GM19099 (cell line): ENCODE measurements around the gene ENTR1.

Source experiments
- POLR2A ChIP-seq: IDR thresholded peaks from 3 replicates; pipeline ENCODE4 v1.6.1; 2011; ENCODE audit warnings: low read depth; ENCODE audit not compliant: insufficient read length; ENCODE audit errors: extremely low read depth

Gene ENTR1

DNA sequence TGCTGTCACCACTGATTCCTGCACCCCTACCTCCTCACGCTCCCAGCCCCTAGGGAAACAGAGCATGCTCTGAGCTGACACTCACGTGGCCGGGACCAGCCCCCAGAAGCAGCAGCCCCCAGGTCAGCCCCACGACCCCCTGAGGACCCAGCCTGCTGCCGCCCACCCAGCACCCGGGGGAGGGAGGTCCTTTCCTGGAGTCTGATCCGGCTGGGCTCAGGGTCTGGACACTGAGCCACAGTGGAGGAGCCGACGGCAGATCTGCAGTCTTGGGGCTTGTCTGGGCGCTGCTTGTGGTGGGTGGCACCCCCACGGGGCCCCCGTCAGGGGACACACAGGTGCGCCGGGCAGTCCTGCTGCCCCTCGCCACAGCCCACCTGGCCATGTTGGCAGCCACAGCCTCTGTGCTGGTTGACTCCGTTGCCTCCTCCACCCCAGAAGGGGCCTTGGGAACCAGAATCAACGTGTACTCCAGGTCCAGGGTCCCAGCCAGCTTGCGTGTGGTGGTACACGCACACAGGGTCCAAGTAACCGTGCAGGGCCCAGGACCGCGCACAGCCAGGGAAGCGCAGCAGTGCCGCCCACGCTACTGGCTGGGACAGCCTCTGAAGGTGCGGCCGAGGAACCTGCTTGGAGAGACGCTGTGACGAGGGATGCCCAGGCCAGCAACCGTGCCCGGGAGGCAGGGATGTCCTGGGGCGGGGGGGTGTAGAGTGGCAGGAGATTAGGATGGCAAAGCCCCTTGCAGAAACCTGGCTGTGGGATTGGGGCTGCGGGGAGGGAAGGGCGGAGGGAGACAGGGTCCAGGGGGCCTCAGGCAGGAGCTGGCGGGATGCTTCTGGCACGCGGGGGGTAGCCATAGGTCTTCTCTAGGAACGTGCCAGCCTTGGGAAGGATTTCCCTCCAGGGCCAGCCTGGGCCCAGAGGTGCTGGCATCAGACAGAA, 50.4 kb downstream of the ENTR1 start:
- TF ChIP-seq POLR2A, result no peak

DNA sequence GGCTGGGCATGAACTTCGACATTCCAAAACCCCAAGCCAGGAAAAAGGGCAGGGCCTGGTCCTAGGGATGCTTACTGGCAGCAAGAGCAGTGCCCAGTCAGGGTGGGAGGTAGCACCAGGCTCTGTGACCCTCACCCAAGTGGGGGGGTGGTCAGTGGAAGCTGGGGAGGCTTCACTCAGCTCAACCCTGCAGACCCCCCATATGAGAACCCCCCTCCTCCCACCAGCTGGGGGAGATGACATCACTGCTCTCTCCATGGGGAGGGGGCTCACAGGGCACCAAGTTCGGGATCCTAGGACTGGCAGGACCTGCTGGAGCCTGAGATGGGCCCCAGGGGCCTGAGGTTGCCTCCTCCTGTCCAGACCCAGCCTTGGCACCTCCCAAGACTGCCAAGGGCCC, 51.5 kb downstream of the ENTR1 start:
- TF ChIP-seq POLR2A, result no peak

- TF ChIP-seq POLR2A, result no peak
Observed at GRCh38 chr9:136358016-136358415, 52.4 kb downstream of the ENTR1 start.

GRCh38 chr9:136357202-136357725, 53.1 kb downstream of the ENTR1 start:
- TF ChIP-seq POLR2A, result no peak

DNA sequence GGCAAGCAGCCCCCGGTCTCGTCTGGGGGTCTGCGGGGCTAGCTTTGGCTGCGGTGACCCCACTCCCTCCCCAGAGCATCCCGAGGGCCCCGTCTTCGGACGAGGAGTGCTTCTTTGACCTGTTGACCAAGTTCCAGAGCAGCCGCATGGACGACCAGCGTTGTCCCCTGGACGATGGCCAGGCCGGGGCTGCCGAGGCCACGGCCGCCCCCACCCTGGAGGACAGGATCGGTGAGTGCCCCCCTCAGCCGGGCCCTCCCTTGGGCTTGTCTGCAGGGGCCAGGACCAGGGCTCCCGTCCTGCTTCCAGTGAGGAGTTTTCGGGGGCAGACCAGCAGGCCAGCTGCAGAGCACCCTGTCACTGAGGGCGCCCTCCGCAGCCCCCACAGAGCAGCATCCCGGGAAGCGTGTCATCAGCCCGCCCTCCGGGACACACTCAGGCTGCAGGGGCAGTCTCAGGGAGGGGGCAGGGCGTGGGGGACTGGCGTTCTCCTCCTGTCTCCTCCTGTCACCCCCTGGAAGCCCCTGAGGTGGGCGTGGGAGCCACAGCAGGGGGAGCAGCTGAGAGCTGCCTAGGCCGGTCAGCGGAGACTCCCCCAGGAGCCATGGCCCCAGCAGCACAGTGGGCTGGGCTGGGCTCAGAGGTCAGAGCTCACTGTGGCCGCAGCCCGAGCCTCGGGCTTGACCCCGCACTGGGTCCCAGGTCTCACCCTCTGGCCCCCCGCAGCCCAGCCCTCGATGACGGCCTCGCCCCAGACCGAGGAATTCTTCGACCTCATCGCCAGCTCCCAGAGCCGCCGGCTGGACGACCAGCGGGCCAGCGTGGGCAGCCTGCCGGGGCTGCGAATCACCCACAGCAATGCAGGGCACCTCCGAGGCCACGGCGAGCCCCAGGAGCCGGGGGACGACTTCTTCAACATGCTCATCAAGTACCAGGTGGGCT, 54.5 kb downstream of the ENTR1 start:
- TF ChIP-seq POLR2A, result no peak

GRCh38 chr9:136354592-136355085, 55.8 kb downstream of the ENTR1 start:
- TF ChIP-seq POLR2A, result no peak

- TF ChIP-seq POLR2A, result no peak
Observed at GRCh38 chr9:136353757-136354488, 56.5 kb downstream of the ENTR1 start.

GRCh38 chr9:136353088-136353487, 57.3 kb downstream of the ENTR1 start:
- no peak for TF ChIP-seq POLR2A

GRCh38 chr9:136352682-136353081, 57.7 kb downstream of the ENTR1 start:
- no peak for TF ChIP-seq POLR2A
